A172 (cell line): ENCODE results near the gene NKAIN2. TPM values are rescaled to one million over a fixed set of nuclear protein-coding genes. Genes with fewer than 3 reads are reported as not detected.

Source experiments
- DNase-seq: peaks from one replicate; pipeline ENCODE4 v3.0.0-alpha.2; 2015; ENCODE audit warnings: low spot score
- total RNA-seq: library from RNA; depleted of rRNA; stranded (reverse); fragments of >200 nt; shearing (Covaris generic); gene quantifications from 2 replicates; pipeline ENCODE4 v1.2.3, GENCODE V29; 2014; rRNA removed

Gene NKAIN2
- total RNA-seq, 1 experiment from 2014 or later, result not detected

DNA sequence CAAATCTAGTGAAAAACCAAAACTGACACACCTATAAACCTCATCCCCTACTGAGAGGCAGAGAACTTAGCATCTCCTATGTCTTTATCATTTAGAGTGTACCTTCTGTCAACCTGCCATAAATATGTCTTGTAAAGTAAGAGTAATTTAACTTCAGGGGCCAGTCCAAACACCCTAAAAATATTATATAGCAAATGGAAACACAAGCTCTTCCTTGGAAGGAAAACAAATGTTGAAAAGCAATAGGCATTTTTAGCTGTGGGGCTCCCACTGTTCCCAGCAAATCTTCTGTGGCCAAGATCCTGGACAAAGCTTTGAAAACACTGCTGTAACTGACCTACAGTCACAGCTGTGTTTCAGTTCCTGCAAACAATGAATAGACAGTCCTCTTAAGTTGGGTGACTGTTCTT, 1018.5 kb downstream of the NKAIN2 start:
- no peak for DNase-seq

- DNase-seq, result no peak
Observed at GRCh38 chr6:124822721-124823120, 1019.1 kb downstream of the NKAIN2 start.

DNA sequence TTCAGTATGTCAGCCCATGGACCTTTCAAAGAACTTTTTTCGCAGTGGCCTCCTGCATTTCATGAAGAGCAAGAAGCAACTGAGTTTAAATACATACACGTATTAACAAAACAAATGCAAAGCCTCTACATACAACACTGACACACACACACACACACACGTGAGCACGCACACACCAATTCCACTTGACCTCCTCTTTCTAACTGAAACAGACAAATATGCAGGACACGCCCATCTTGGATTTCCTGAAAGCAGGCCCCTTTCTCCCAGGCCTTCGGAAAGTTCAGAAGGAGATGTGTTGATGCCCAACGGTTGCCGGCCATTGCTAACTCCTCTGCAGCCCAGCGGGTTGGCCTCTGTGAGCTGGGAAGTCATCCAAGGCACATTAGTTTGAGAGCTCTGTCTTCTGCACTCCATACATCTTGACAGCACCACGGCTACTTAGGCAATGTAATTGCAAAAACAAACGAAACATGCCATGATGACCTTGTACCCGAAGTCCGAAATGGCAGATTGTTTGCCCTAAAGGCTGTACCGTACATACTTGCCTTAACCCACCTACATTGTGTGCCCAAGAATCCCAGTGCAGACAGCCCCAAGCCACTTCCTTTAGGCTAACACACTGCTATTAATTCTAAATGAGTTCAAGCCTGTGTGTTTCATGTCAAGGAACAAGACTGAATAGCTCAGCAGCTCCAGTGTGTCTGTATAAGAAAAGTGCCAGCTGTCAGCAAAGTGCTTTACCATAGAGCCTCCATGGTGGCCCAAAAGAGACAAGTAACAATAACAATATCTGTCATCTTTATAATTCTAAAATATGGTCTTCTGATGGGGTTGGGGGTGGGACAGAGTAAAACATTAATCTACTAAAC, 1019.8 kb downstream of the NKAIN2 start:
- no peak for DNase-seq

- no peak for DNase-seq
Observed at GRCh38 chr6:124825564-124825963, 1021.9 kb downstream of the NKAIN2 start.

DNA sequence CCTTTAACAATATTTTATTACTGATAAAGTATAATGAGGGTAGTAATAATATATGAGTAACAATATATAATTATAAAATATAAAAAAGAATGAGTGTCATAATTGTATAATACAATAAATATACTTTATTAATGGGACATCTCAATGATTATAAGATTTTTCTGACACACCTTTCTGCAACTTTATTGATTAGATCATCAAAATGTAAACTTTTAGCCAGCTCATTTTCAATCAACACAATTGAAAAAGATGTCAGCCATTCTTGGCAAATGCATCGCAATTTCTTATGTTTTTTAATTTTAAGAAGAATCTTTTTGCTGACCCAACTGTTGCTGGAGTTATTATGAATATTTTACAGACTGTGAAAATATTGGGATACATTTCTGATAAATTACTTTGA, 1026.2 kb downstream of the NKAIN2 start:
- no peak for DNase-seq

GRCh38 chr6:124830506-124830905, 1026.8 kb downstream of the NKAIN2 start:
- no peak for DNase-seq

DNA sequence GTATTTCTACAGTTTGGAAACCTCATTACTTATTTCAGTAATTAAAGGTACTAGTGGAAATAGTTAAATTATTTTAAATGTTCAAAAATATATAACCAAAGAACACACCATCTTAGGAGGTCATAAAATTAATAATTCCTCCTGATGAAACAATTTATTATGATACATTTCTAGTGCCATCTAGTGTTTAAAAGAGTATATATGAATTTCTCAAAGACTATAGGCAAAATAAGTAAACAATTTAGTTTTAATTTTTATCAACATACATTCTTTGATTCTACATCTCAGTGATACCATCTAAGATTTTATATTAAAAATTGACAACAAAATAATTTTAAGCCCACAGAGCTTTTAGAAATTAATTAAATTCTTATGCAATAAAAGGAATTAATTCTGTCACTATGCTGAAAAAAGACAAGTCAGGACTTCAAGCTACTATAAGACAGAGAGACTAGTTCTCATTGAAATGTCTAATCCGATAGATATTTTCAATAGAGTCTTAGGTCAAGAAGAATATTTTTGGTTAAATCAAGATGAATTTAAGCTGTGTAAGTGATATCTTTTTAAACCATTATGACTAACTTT, 1050.8 kb downstream of the NKAIN2 start:
- no peak for DNase-seq

GRCh38 chr6:124857746-124858145, 1054.1 kb downstream of the NKAIN2 start:
- DNase-seq, result no peak

GRCh38 chr6:124858564-124858963, 1054.9 kb downstream of the NKAIN2 start:
- no peak for DNase-seq

DNA sequence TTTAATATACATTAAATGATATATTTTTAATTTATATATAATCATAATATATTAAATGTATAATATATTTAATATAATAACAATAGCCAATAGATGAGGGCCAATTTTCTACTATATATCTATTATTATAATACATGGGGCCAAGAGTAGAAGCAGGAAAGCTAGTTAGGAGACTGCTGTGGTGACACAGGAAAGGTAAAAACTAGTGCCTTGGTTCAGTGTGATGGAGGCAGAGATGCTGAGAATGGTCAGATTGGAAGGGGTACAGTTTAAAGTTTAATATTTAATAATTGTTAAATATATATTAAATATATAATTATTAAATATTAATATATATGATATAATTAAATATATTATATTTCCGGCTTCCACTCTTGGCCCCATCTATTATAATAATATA, 1055.7 kb downstream of the NKAIN2 start:
- DNase-seq, result no peak

GRCh38 chr6:124866040-124866439, 1062.4 kb downstream of the NKAIN2 start:
- no peak for DNase-seq

GRCh38 chr6:124867121-124867520, 1063.5 kb downstream of the NKAIN2 start:
- no peak for DNase-seq

- DNase-seq, result no peak
Observed at GRCh38 chr6:124868481-124868880, 1064.8 kb downstream of the NKAIN2 start.

DNA sequence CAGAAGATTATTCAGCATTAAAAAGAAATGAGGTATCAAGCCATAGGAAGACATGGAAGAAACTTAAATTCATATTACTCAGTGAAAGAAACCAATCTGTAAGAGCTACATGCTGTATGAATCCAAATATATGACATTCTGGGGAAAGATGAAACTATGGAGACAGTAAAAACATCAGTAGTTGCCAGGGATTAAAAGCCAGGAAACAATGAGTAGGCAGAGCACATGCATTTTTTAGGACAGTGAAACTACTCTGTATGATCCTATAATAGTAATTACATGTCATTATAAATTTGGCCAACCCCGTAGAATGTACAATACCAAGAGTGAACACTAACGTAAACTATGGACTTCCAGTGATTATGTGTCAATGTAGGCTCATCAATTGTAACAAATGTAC, 1065.8 kb downstream of the NKAIN2 start:
- no peak for DNase-seq

DNA sequence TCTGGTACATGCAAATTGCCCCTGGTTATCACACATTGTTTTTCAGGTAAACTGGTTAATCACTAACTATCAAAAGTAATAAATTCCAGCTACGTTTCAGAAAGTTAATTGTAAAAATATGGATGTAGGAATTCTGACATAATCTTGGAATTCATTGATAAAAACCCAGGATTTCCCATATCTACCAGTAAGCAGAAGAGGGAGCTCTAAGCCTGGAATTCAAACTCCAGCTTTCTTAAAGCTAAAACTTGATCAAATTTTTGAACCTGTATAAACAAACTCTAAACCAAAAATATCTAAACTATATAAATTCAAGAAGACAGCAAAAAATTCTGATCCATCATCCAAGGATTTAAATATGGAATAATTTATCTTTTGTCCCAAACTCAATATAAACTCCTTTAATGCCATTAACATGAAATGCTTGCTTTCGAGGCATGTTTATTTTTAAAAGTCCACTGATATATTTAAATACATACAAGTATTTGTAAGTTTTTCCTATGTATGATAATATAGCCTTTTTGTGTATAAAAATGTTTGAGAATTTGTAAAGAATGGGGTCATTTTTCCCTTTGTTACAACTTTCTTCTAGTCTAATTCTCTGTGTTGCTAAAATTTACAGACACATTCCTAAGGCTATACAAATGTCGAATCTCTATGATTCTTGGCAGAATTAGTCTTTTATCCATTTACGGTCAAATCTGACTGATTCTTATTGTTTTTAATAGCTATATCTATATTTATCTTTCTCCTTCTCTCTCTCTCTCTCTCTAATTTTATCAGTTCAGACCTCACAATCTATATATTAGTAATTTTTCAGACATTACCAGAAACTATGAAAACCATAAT, 1067.2 kb downstream of the NKAIN2 start:
- peak; percentile 23 for DNase-seq

- no peak for DNase-seq
Observed at GRCh38 chr6:124872361-124873065, 1068.8 kb downstream of the NKAIN2 start.

- no peak for DNase-seq
Observed at GRCh38 chr6:124873066-124873410, 1069.4 kb downstream of the NKAIN2 start.

Other genes with a start within 250 kb of the NKAIN2 start
- gene TRDN, start 166.9 kb upstream of the NKAIN2 start, total RNA-seq, result 0.09 and 0.17 TPM in 2 replicates